Activated CD4-positive, alpha-beta T cell treated with anti-CD3 and anti-CD28 coated beads, Interleukin-2, amount 50 U/mL, for 1 hour (primary cell): ENCODE data around the gene GRIP1.
"Not testable (repeated sequence)": the region's sequence is repeated elsewhere in the genome, so short reads cannot be mapped to it uniquely, and the experiment has no call there.

Experiments
- DNase-seq: peaks from one replicate; pipeline ENCODE4 v3.0.0-alpha.2; 2020

GRIP1 gene

GRCh38 chr12:66312189-66312588 lies 366.7 kb downstream of the GRIP1 start:
- DNase-seq = no peak

DNA sequence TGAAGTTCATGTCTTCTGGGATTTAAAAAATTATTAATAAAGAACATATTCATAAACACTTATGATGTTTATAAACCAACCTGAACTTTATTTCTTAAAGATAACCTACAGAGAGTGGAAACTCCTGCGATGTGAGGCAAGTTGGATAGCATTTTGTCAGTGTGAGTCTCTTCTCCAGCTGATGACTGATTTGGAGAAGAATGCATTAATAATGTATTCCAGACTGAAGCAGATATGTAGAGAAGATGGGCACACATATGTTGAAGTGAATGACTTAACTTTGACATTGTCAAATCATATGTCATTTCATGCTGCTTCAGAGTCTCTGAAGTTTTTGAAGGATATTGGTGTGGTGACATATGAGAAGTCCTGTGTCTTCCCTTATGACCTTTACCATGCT lies 369.3 kb downstream of the GRIP1 start:
- DNase-seq = no peak

GRCh38 chr12:66304296-66304900 lies 374.5 kb downstream of the GRIP1 start:
- no peak for DNase-seq

- DNase-seq = not testable (repeated sequence)
Measured at GRCh38 chr12:66303316-66303804, 375.5 kb downstream of the GRIP1 start.

GRCh38 chr12:66302827-66303169 lies 376.1 kb downstream of the GRIP1 start:
- DNase-seq = no peak

DNA sequence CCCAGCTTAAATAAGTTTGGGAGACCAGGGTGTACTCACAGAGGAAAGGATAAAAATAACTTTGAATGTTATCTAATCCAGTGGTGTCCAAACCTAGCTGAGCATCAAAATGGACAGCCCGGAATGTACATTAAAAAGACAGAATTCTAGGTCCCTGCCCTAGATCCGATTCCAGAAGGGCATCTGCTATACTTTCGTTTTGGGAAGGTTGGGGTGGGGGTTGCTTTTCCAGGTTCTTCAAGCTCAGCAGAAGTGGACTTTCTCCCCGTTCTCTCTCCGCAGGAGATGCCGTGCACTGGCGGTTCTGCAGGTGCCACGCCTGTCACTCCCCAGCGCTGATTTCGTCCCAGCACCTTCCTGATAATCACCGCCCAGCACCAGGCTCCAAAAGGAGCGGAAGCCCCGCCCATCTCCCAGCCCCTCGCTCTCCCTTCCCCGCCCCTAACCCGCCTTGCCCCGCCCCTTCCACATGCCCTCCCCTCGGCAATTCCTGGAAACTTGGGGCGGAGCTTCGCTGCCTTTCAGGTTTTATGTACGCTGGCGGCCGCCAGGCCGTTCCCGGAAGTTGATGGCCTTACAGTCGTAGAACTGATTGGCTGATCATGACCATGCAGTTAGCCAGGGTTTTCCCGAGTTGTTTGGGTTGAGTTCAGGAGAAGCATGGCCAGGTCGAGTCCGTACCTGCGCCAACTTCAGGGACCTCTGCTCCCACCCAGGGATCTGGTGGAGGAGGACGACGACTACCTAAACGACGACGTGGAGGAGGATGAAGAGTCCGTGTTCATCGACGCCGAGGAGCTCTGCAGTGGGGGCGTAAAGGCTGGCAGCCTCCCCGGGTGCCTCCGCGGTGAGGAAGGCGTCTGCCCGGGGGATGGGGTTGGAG lies 376.7 kb downstream of the GRIP1 start, which contains the start of gene HELB:
TSS of gene HELB (plus strand) at position 550 of the 883 bp plus-strand sequence. CDS start at position 661, 111 bp downstream.
- peak; percentile 98 for DNase-seq

DNA sequence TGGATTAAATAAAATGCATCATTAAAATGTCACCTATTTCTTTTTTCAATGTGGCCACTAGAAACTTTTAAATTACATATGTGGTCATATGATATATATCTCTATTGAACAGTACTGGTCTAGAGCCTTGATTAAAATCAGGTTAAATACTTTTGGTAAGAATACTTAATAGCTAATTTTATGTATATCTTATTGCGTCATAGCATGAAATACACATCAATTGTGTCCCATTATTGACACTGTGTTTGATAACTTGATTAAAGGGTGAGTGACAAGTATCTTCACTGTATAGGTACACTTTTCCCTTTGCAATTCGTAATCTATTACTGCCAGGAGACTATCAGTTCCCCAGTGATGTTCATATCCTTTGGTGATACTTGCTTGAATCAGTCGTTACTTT lies 381.0 kb downstream of the GRIP1 start:
- DNase-seq = no peak
